ENCODE data around the gene RANBP9. TPM values are rescaled to one million over a fixed set of nuclear protein-coding genes. Genes with fewer than 3 reads are reported as not detected.

Gene RANBP9
- total RNA-seq, 1 experiment from 2014 or later = 73.8 TPM

GRCh38 chr6:13682346-13682745, 29.3 kb downstream of the RANBP9 start:
- Histone ChIP-seq H2AFZ (no peak overlapping the region), H3K4me2 (no peak overlapping the region), H3K27me3 (ENCODE audit: insufficient read depth, low read depth) (no peaks in the 10 kb centered on the region), H3K27ac (no peak overlapping the region), H3K9me3 (ENCODE audit: insufficient read depth, low read depth) (peaks cover 4% of the 10 kb centered on the region; the same call in 1 of the 2 replicates), H3K4me3 (no peak overlapping the region), H3K4me1 (replicated peaks; ENCODE audit: insufficient read depth) (no peaks in the 10 kb centered on the region), H3K36me3 (ENCODE audit: low read depth) (peaks cover 17% of the 10 kb centered on the region), H4K20me1 (ENCODE audit: insufficient read depth) (peaks cover 17% of the 10 kb centered on the region; the same call in 1 of the 2 replicates), H3K9me2 (ENCODE audit: insufficient read depth) (no peaks in the 10 kb centered on the region), H3F3A (ENCODE audit: insufficient read depth, low read depth) (peaks cover 17% of the 10 kb centered on the region; the same call in 1 of the 2 replicates), H3K79me2 (ENCODE audit: low read depth) (peaks cover 96% of the 10 kb centered on the region)
- BruUV-seq (replicated peaks) = no TSS peak
- no peak for TF ChIP-seq EZH2 (IDR thresholded peaks at IDR 0.05; ENCODE audit: low read depth)
- no peak for TF ChIP-seq CTCF (conservative IDR thresholded peaks at IDR 0.05)
- POLR2A ChIA-PET (ENCODE audit: unreplicated experiment) = no interaction called here
- DNase-seq = no peak
- CTCF ChIA-PET = no interaction called here
- intact Hi-C loops (cut with micrococcal nuclease; ENCODE audit: unreplicated experiment) = no loop called here

- Histone ChIP-seq H3K4me3 (no peak overlapping the region; the same call in 1 of the 2 replicates), H3K4me2 (no peak overlapping the region), H3K36me3 (ENCODE audit: low read depth) (peaks cover 23% of the 10 kb centered on the region), H3K9me3 (ENCODE audit: insufficient read depth, low read depth) (peaks cover 12% of the 10 kb centered on the region; the same call in 1 of the 2 replicates), H3K27me3 (ENCODE audit: insufficient read depth, low read depth) (no peaks in the 10 kb centered on the region), H3F3A (ENCODE audit: insufficient read depth, low read depth) (peaks cover 24% of the 10 kb centered on the region; the same call in 1 of the 2 replicates), H3K27ac (no peak overlapping the region), H4K20me1 (ENCODE audit: insufficient read depth) (peaks cover 9% of the 10 kb centered on the region; the same call in 1 of the 2 replicates), H3K9me2 (ENCODE audit: insufficient read depth) (no peaks in the 10 kb centered on the region), H2AFZ (no peak overlapping the region), H3K79me2 (ENCODE audit: low read depth) (peaks cover 96% of the 10 kb centered on the region), H3K4me1 (replicated peaks; ENCODE audit: insufficient read depth) (no peaks in the 10 kb centered on the region)
- BruUV-seq (replicated peaks) = no TSS peak
- POLR2A ChIA-PET (ENCODE audit: unreplicated experiment) = no interaction called here
- intact Hi-C loops (cut with micrococcal nuclease; ENCODE audit: unreplicated experiment) = no loop called here
- no peak for TF ChIP-seq EZH2 (IDR thresholded peaks at IDR 0.05; ENCODE audit: low read depth)
- TF ChIP-seq CTCF (conservative IDR thresholded peaks at IDR 0.05) = no peak
- CTCF ChIA-PET = no interaction called here
- DNase-seq = no peak
Observed at GRCh38 chr6:13681305-13682061, 30.2 kb downstream of the RANBP9 start.

GRCh38 chr6:13680448-13680968, 31.1 kb downstream of the RANBP9 start:
- Histone ChIP-seq H2AFZ (no peak overlapping the region), H3K9me3 (ENCODE audit: insufficient read depth, low read depth) (peaks cover 12% of the 10 kb centered on the region), H3K27me3 (ENCODE audit: insufficient read depth, low read depth) (no peaks in the 10 kb centered on the region), H3K9me2 (ENCODE audit: insufficient read depth) (no peaks in the 10 kb centered on the region), H4K20me1 (ENCODE audit: insufficient read depth) (peaks cover 7% of the 10 kb centered on the region; the same call in 1 of the 2 replicates), H3K4me1 (replicated peaks; ENCODE audit: insufficient read depth) (no peaks in the 10 kb centered on the region), H3F3A (ENCODE audit: insufficient read depth, low read depth) (peaks cover 31% of the 10 kb centered on the region; the same call in 1 of the 2 replicates), H3K36me3 (ENCODE audit: low read depth) (peaks cover 23% of the 10 kb centered on the region), H3K4me3 (no peak overlapping the region), H3K27ac (no peak overlapping the region), H3K4me2 (no peak overlapping the region), H3K79me2 (ENCODE audit: low read depth) (peaks cover 99% of the 10 kb centered on the region)
- BruUV-seq (replicated peaks) = no TSS peak
- DNase-seq = no peak
- POLR2A ChIA-PET (ENCODE audit: unreplicated experiment) = interaction anchor here (0.6 kb wide), 1 partner anchor 30 kb away, joined by 3 read pairs; no protein-coding TSS in a partner anchor
- intact Hi-C loops (cut with micrococcal nuclease; ENCODE audit: unreplicated experiment) = no loop called here
- no peak for TF ChIP-seq EZH2 (IDR thresholded peaks at IDR 0.05; ENCODE audit: low read depth)
- TF ChIP-seq CTCF (conservative IDR thresholded peaks at IDR 0.05) = no peak
- CTCF ChIA-PET = no interaction called here
